SK-N-SH treated with all-trans-retinoic acid at 6 μM for 48 hours (cell line): ENCODE data around the gene NDUFA13.
A peak's percentile ranks its signal among the peaks of the same experiment; 100 is the strongest.

ENCODE experiments used
- ATAC-seq: fragments of 200-7000 bp; cut with Tn5 transposase; 3 replicates; pipeline ENCODE4 v1.9.1; 2020; ENCODE audit warnings: mild to moderate bottlenecking, moderate library complexity
- ARNTL ChIP-seq: fragments of 450-650 bp; formaldehyde crosslinking; IDR thresholded peaks from 2 replicates; pipeline ENCODE4 v1.5.0; 2020; ENCODE audit warnings: low read depth, mild to moderate bottlenecking, moderate library complexity, borderline replicate concordance
- BACH2 ChIP-seq: fragments of 250-450 bp; sonication (Bioruptor Pico); IDR thresholded peaks from 2 replicates; pipeline ENCODE4 v1.9.0; 2021; ENCODE audit warnings: mild to moderate bottlenecking, borderline replicate concordance
- CSDC2 ChIP-seq: fragments of 250-450 bp; sonication (Bioruptor Pico); IDR thresholded peaks from 2 replicates; pipeline ENCODE4 v1.5.0; 2020; ENCODE audit warnings: mild to moderate bottlenecking, moderate library complexity
- GLIS3 ChIP-seq: fragments of 250-450 bp; sonication (Bioruptor Pico); IDR thresholded peaks from 2 replicates; pipeline ENCODE4 v1.5.0; 2020; ENCODE audit warnings: mild to moderate bottlenecking, moderate library complexity
- ISL1 ChIP-seq: fragments of 250-450 bp; sonication (Bioruptor Pico); IDR thresholded peaks from 2 replicates; pipeline ENCODE4 v2.1.2; 2022; ENCODE audit warnings: mild to moderate bottlenecking, moderate library complexity
- OSR1 ChIP-seq: fragments of 250-450 bp; sonication (Bioruptor Pico); IDR thresholded peaks from 2 replicates; pipeline ENCODE4 v1.8.0; 2022; ENCODE audit warnings: moderate library complexity, mild to moderate bottlenecking, inconsistent platforms
- PPARA ChIP-seq: fragments of 250-450 bp; sonication (Bioruptor Pico); IDR thresholded peaks from 2 replicates; pipeline ENCODE4 v1.5.0; 2020; ENCODE audit warnings: mild to moderate bottlenecking, borderline replicate concordance
- RARB ChIP-seq: fragments of 250-450 bp; sonication (Bioruptor Pico); IDR thresholded peaks from 2 replicates; pipeline ENCODE4 v1.8.0; 2021; ENCODE audit warnings: mild to moderate bottlenecking, moderate library complexity
- SNAI2 ChIP-seq: fragments of 250-450 bp; sonication (Bioruptor Pico); IDR thresholded peaks from 2 replicates; pipeline ENCODE4 v1.5.0; 2020; ENCODE audit warnings: mild to moderate bottlenecking, moderate library complexity
- TCF4 ChIP-seq: fragments of 250-450 bp; sonication (Bioruptor Pico); IDR thresholded peaks from 2 replicates; pipeline ENCODE4 v1.8.0; 2021; ENCODE audit warnings: mild to moderate bottlenecking, moderate library complexity, borderline replicate concordance
- TOX ChIP-seq: fragments of 250-450 bp; sonication (Bioruptor Pico); IDR thresholded peaks from 2 replicates; pipeline ENCODE4 v1.8.0; 2021; ENCODE audit warnings: mild to moderate bottlenecking, moderate library complexity, borderline replicate concordance
- ZC3H10 ChIP-seq: fragments of 250-450 bp; sonication (Bioruptor Pico); IDR thresholded peaks from 2 replicates; pipeline ENCODE4 v1.5.1; 2021; ENCODE audit warnings: mild to moderate bottlenecking, moderate library complexity
- ZFP3 ChIP-seq: fragments of 250-450 bp; sonication (Bioruptor Pico); IDR thresholded peaks from 2 replicates; pipeline ENCODE4 v1.5.0; 2020; ENCODE audit warnings: mild to moderate bottlenecking, moderate library complexity
- ZFP30 ChIP-seq: fragments of 450-650 bp; formaldehyde crosslinking; IDR thresholded peaks from 2 replicates; pipeline ENCODE4 v1.5.0; 2022; ENCODE audit warnings: mild to moderate bottlenecking, moderate library complexity
- ZNF565 ChIP-seq: fragments of 450-650 bp; formaldehyde crosslinking; conservative IDR thresholded peaks from 2 replicates; pipeline ENCODE4 v1.5.0; 2020; ENCODE audit warnings: low read depth, mild to moderate bottlenecking, moderate library complexity
- ZNF70 ChIP-seq: fragments of 450-650 bp; formaldehyde crosslinking; IDR thresholded peaks from 2 replicates; pipeline ENCODE4 v1.5.0; 2020; ENCODE audit warnings: mild to moderate bottlenecking, moderate library complexity
- ZNF8 ChIP-seq: fragments of 450-650 bp; formaldehyde crosslinking; IDR thresholded peaks from 2 replicates; pipeline ENCODE4 v1.5.0; 2020; ENCODE audit warnings: mild to moderate bottlenecking, moderate library complexity
- TF ChIP-seq, protein P1 (sequence below): fragments of 250-450 bp; sonication (Bioruptor Pico); IDR thresholded peaks from 2 replicates; pipeline ENCODE4 v1.5.1; 2021; ENCODE audit warnings: mild to moderate bottlenecking, moderate library complexity
- TF ChIP-seq, protein P2 (sequence below): fragments of 250-450 bp; sonication (Bioruptor Pico); IDR thresholded peaks from 2 replicates; pipeline ENCODE4 v1.8.0; 2021; ENCODE audit warnings: low read depth, mild to moderate bottlenecking, moderate library complexity, borderline replicate concordance
- TF ChIP-seq, protein P3 (sequence below): fragments of 250-450 bp; sonication (Bioruptor Pico); IDR thresholded peaks from 2 replicates; pipeline ENCODE4 v1.5.0; 2020; ENCODE audit warnings: mild to moderate bottlenecking, moderate library complexity

NDUFA13 gene

DNA sequence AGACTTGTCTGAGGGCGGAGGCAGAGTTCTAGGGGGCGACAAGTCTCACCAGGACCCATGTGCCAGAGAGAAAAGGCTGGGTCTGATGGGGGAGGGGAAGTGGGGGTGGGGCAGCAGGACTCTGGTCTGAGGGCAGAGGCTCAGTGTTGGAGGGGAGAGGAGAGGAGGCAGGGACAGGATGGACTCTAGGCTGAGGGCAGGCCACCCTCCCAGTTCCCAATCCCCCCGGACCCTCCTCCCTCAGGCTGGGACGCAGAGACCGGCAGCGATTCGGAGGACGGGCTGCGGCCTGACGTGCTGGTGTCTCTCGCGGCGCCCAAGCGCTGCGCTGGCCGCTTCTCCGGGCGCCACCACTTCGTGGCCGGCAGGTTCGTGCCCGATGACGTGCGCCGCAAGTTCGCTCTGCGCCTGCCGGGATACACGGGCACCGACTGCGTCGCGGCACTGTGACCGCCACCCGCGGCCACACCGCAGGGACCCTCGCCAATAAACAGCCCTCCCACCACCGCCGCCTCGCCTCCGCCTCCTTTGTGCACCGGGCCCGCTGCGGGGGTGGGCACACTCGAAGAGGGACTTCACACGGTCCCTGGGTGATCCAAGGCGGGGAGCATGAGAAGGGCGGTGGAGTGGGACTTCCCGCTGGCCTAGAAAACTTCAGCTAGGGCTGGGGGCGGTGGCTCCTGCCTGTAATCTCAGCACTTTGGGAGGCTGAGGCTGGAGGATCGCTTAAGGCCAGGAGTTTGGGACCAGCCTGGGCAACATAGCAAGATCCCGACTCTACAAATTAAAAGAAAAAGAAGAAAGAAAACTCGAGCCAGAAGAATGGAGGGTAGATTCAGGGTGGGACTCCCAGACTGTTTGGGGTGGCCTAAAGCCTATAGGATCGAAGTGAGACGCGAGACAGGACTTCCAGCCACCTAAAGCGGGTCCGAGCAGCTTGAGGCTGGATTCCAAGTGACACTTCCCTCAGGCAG lies 21.3 kb downstream of the NDUFA13 start:
- ATAC-seq: no peak
- no peak for TF ChIP-seq BACH2

DNA sequence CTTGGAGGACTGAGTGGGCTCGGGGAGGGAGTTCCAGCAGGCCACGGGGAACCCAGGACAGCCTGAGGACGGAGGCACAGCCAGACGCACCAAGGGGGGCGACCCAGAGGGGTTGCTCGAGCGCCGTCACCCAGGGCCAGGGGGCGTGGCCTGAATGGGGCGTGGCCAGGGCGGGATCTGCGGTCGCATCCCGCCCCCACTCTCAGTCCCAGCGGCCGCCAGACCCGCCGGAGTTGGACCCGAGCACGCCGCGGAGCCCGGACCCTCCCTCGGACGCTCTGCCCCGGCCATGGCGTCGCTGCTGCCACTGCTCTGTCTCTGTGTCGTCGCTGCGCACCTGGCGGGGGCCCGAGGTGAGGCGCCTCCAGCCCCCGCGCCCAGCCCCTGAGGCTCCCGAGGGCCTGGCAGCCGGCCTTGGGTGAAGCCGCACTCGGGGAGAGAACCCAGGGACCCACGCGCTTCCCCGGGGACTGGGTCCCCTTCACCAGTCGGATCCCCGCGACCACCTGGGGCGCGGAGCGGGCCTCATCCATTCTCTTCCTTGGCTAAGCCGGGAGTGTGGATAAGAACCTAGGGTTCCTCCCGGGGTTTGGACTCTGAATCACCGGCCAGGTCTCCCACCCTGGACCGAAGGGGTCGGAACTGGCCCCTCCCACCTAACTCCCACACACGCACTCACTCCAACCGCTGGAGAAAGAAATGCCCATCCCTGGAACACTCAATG lies 22.2 kb downstream of the NDUFA13 start, which contains the start of gene CILP2:
TSS of gene CILP2 (plus strand) at position 205 of the 724 bp plus-strand sequence. CDS start at position 290, 85 bp downstream.
- TF ChIP-seq CSDC2 (CRISPR knock-in tag) (no peak), ZFP3 (CRISPR knock-in tag) (no peak), ISL1 (CRISPR knock-in tag) (no peak), OSR1 (CRISPR knock-in tag) (no peak), TCF4 (CRISPR knock-in tag) (no peak), PPARA (no peak), ZC3H10 (CRISPR knock-in tag) (no peak), BACH2 (no peak), ZFP30 (CRISPR knock-in tag) (no peak), TOX (no peak), RARB (CRISPR knock-in tag) (no peak), ZNF8 (no peak), SNAI2 (CRISPR knock-in tag) (no peak), GLIS3 (CRISPR knock-in tag) (no peak; the same call in 1 of the 2 replicates), ZNF70 (CRISPR knock-in tag) (no peak), ZNF565 (CRISPR knock-in tag) (no peak)
- TF ChIP-seq, protein P1, sequence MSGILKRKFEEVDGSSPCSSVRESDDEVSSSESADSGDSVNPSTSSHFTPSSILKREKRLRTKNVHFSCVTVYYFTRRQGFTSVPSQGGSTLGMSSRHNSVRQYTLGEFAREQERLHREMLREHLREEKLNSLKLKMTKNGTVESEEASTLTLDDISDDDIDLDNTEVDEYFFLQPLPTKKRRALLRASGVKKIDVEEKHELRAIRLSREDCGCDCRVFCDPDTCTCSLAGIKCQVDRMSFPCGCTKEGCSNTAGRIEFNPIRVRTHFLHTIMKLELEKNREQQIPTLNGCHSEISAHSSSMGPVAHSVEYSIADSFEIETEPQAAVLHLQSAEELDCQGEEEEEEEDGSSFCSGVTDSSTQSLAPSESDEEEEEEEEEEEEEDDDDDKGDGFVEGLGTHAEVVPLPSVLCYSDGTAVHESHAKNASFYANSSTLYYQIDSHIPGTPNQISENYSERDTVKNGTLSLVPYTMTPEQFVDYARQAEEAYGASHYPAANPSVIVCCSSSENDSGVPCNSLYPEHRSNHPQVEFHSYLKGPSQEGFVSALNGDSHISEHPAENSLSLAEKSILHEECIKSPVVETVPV (CRISPR knock-in tag): no peak
- TF ChIP-seq, protein P2, sequence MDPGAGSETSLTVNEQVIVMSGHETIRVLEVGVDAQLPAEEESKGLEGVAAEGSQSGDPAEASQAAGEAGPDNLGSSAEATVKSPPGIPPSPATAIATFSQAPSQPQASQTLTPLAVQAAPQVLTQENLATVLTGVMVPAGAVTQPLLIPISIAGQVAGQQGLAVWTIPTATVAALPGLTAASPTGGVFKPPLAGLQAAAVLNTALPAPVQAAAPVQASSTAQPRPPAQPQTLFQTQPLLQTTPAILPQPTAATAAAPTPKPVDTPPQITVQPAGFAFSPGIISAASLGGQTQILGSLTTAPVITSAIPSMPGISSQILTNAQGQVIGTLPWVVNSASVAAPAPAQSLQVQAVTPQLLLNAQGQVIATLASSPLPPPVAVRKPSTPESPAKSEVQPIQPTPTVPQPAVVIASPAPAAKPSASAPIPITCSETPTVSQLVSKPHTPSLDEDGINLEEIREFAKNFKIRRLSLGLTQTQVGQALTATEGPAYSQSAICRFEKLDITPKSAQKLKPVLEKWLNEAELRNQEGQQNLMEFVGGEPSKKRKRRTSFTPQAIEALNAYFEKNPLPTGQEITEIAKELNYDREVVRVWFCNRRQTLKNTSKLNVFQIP (CRISPR knock-in tag): no peak
- ATAC-seq: peak; percentile 60

DNA sequence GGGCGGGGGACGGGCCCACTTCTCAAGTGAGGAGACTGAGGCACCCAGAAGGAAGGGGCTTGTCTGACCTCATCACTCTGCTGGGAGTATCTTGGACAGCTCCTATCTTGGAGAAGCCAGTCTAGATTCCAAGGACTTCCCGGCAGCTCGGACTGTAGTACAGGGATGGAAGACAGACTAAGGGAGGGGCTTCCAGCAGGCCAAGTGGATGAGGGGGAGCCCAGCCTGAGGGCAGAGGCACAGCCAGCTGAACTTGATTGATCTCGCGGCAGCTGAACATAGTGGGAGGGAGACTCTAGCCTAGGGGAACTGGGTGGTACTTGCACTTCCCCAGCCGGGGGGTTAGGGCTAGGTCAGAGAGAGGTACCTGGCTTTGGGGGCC lies 22.8 kb downstream of the NDUFA13 start:
- TF ChIP-seq, protein P3, sequence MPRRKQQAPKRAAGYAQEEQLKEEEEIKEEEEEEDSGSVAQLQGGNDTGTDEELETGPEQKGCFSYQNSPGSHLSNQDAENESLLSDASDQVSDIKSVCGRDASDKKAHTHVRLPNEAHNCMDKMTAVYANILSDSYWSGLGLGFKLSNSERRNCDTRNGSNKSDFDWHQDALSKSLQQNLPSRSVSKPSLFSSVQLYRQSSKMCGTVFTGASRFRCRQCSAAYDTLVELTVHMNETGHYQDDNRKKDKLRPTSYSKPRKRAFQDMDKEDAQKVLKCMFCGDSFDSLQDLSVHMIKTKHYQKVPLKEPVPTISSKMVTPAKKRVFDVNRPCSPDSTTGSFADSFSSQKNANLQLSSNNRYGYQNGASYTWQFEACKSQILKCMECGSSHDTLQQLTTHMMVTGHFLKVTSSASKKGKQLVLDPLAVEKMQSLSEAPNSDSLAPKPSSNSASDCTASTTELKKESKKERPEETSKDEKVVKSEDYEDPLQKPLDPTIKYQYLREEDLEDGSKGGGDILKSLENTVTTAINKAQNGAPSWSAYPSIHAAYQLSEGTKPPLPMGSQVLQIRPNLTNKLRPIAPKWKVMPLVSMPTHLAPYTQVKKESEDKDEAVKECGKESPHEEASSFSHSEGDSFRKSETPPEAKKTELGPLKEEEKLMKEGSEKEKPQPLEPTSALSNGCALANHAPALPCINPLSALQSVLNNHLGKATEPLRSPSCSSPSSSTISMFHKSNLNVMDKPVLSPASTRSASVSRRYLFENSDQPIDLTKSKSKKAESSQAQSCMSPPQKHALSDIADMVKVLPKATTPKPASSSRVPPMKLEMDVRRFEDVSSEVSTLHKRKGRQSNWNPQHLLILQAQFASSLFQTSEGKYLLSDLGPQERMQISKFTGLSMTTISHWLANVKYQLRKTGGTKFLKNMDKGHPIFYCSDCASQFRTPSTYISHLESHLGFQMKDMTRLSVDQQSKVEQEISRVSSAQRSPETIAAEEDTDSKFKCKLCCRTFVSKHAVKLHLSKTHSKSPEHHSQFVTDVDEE (CRISPR knock-in tag): no peak
- no peak for TF ChIP-seq GLIS3 (CRISPR knock-in tag)
- TF ChIP-seq PPARA: no peak
- TF ChIP-seq, protein P1 (CRISPR knock-in tag): no peak
- no peak for TF ChIP-seq ZNF8
- TF ChIP-seq OSR1 (CRISPR knock-in tag): no peak
- TF ChIP-seq ISL1 (CRISPR knock-in tag): no peak
- TF ChIP-seq, protein P2 (CRISPR knock-in tag): no peak
- no peak for TF ChIP-seq ZFP30 (CRISPR knock-in tag)
- TF ChIP-seq TCF4 (CRISPR knock-in tag): no peak
- no peak for TF ChIP-seq RARB (CRISPR knock-in tag)
- no peak for TF ChIP-seq ARNTL (CRISPR knock-in tag)
- TF ChIP-seq CSDC2 (CRISPR knock-in tag): no peak
- no peak for TF ChIP-seq TOX
- TF ChIP-seq SNAI2 (CRISPR knock-in tag): no peak
- ATAC-seq: peak; percentile 7; the same call in 2 of the 3 replicates
